ENCODE measurements around the gene ZNF160. TPM values are rescaled to one million over a fixed set of nuclear protein-coding genes. Genes with fewer than 3 reads are reported as not detected.
"Not testable (repeated sequence)": the region's sequence is repeated elsewhere in the genome, so short reads cannot be mapped to it uniquely, and the experiment has no call there.

Gene ZNF160
- polyA plus RNA-seq, 1 experiment = 9.0 TPM

GRCh38 chr19:53045536-53045935 is 57.7 kb downstream of the ZNF160 start:
- no peak for TF ChIP-seq CTCF (IDR thresholded peaks at IDR 0.05; ENCODE audit: insufficient read depth, low read depth, low read length)
- ChIA-PET POLR2A (no interaction called here), CTCF (no interaction called here)
- no peaks in the 10 kb centered on the region for H3K27me3 ChIP-seq (ENCODE audit: control insufficient read depth, insufficient read depth, low read length)
- no peak for DNase-seq (ENCODE audit: low read depth)
- H3K4me3 ChIP-seq (ENCODE audit: low read depth, low read length) = no peak overlapping the region
- no peaks in the 10 kb centered on the region for H3K36me3 ChIP-seq (ENCODE audit: control insufficient read depth, insufficient read depth, low read length)

- CTCF ChIA-PET = interaction anchor here (0.8 kb wide), 1 partner anchor 20 kb away, joined by 3 read pairs; no protein-coding TSS in a partner anchor
- no peak for TF ChIP-seq CTCF (IDR thresholded peaks at IDR 0.05; ENCODE audit: insufficient read depth, low read depth, low read length)
- H3K27me3 ChIP-seq (ENCODE audit: control insufficient read depth, insufficient read depth, low read length) = no peaks in the 10 kb centered on the region
- no peak overlapping the region for H3K4me3 ChIP-seq (ENCODE audit: low read depth, low read length)
- POLR2A ChIA-PET = no interaction called here
- DNase-seq (ENCODE audit: low read depth) = no peak
- H3K36me3 ChIP-seq (ENCODE audit: control insufficient read depth, insufficient read depth, low read length) = no peaks in the 10 kb centered on the region
These were observed 61.9 kb downstream of the ZNF160 start for GRCh38 chr19:53041366-53041765.

GRCh38 chr19:53037101-53038097 is 65.8 kb downstream of the ZNF160 start:
- ChIA-PET CTCF (no interaction called here), POLR2A (no interaction called here)
- Histone ChIP-seq H3K27me3 (ENCODE audit: control insufficient read depth, insufficient read depth, low read length) (no peaks in the 10 kb centered on the region), H3K4me3 (ENCODE audit: low read depth, low read length) (peak overlapping the region; percentile 58), H3K36me3 (ENCODE audit: control insufficient read depth, insufficient read depth, low read length) (no peaks in the 10 kb centered on the region)
- DNase-seq (ENCODE audit: low read depth) = no peak
- TF ChIP-seq CTCF (IDR thresholded peaks at IDR 0.05; ENCODE audit: insufficient read depth, low read depth, low read length) = no peak

GRCh38 chr19:53034948-53035675 is 68.1 kb downstream of the ZNF160 start:
- TF ChIP-seq CTCF (IDR thresholded peaks at IDR 0.05; ENCODE audit: insufficient read depth, low read depth, low read length) = no peak
- no peak for DNase-seq (ENCODE audit: low read depth)
- CTCF ChIA-PET = no interaction called here

GRCh38 chr19:53034054-53034453 is 69.2 kb downstream of the ZNF160 start:
- ChIA-PET CTCF (no interaction called here), POLR2A (no interaction called here)
- no peaks in the 10 kb centered on the region for H3K27me3 ChIP-seq (ENCODE audit: control insufficient read depth, insufficient read depth, low read length)
- DNase-seq (ENCODE audit: low read depth) = no peak
- no peak for TF ChIP-seq CTCF (IDR thresholded peaks at IDR 0.05; ENCODE audit: insufficient read depth, low read depth, low read length)
- H3K4me3 ChIP-seq (ENCODE audit: low read depth, low read length) = no peak overlapping the region
- H3K36me3 ChIP-seq (ENCODE audit: control insufficient read depth, insufficient read depth, low read length) = no peaks in the 10 kb centered on the region

More at GRCh38 chr19:53034948-53035675, 68.1 kb downstream of the ZNF160 start:
- POLR2A ChIA-PET = no interaction called here
- H3K36me3 ChIP-seq (ENCODE audit: control insufficient read depth, insufficient read depth, low read length) = no peaks in the 10 kb centered on the region
- H3K4me3 ChIP-seq (ENCODE audit: low read depth, low read length) = no peak overlapping the region
- no peaks in the 10 kb centered on the region for H3K27me3 ChIP-seq (ENCODE audit: control insufficient read depth, insufficient read depth, low read length)

- H3K27me3 ChIP-seq (ENCODE audit: control insufficient read depth, insufficient read depth, low read length); DNase-seq (ENCODE audit: low read depth); POLR2A ChIA-PET; H3K36me3 ChIP-seq (ENCODE audit: control insufficient read depth, insufficient read depth, low read length); H3K4me3 ChIP-seq (ENCODE audit: low read depth, low read length); CTCF ChIA-PET: not testable (repeated sequence)
These were observed 74.9 kb downstream of the ZNF160 start for GRCh38 chr19:53028306-53028705.
